Measurements from ENCODE around the gene GKN2. TPM values are rescaled to one million over a fixed set of nuclear protein-coding genes. Genes with fewer than 3 reads are reported as not detected.
A peak's percentile ranks its signal among the peaks of the same experiment; 100 is the strongest.
"Not testable (repeated sequence)": the region's sequence is repeated elsewhere in the genome, so short reads cannot be mapped to it uniquely, and the experiment has no call there.

Gene GKN2
- total RNA-seq, 2 experiments from 2014 or later = not detected

DNA sequence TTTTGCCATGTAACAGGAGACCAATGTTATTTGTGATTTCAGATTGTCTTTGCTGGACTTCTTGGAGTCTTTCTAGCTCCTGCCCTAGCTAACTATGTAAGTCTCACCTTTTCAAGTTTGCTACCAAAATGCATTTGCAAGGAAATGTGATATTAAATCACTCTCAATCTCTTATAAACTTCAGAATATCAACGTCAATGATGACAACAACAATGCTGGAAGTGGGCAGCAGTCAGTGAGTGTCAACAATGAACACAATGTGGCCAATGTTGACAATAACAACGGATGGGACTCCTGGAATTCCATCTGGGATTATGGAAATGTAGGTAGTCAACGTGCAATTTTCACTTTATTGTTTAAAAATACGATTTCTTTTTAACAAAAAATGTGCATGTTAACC lies 24.8 kb upstream of the GKN2 start:
- peaks cover 29% of the 10 kb centered on the region for H3K27me3 Mint-ChIP-seq (ENCODE audit: low read depth)
- CTCF ChIA-PET = no interaction called here

DNA sequence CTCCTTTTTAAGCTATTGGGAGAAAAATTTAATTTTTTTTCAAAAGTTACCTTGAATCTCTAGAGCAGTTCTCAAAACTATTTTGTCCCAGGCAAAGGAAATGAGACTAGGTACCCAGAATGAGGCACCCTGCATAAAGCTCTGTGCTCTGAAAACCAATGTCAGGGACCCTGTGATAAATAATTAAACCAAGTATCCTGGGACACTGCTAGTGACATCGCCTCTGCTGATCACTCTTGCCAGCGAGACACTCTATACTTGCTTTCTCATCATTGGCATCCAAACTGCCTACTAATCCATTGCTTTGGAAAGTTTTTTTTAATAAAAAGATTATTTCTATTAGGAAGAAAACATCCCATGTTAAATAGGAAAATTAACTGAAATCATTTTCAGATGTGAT lies 23.2 kb upstream of the GKN2 start:
- Mint-ChIP-seq H3K27ac (no peak overlapping the region), H3K9me3 (no peaks in the 10 kb centered on the region), H3K27me3 (ENCODE audit: low read depth) (peaks cover 22% of the 10 kb centered on the region), H3K36me3 (ENCODE audit: low read depth) (no peaks in the 10 kb centered on the region), H3K4me1 (ENCODE audit: low read depth) (no peaks in the 10 kb centered on the region), H3K4me3 (no peak overlapping the region)
- CTCF ChIA-PET = interaction anchor here (1.0 kb wide), 1 partner anchor 38 kb away, joined by 4 read pairs; no protein-coding TSS in a partner anchor
- intact Hi-C loops (cut with micrococcal nuclease) = no loop called here
- no peak for DNase-seq

More for the DNA sequence above, 24.8 kb upstream of the GKN2 start:
- Mint-ChIP-seq H3K9me3 (no peaks in the 10 kb centered on the region), H3K27ac (no peak overlapping the region), H3K36me3 (ENCODE audit: low read depth) (no peaks in the 10 kb centered on the region), H3K4me1 (ENCODE audit: low read depth) (no peaks in the 10 kb centered on the region), H3K4me3 (no peak overlapping the region)
- no peak for DNase-seq
- intact Hi-C loops (cut with micrococcal nuclease) = no loop called here

DNA sequence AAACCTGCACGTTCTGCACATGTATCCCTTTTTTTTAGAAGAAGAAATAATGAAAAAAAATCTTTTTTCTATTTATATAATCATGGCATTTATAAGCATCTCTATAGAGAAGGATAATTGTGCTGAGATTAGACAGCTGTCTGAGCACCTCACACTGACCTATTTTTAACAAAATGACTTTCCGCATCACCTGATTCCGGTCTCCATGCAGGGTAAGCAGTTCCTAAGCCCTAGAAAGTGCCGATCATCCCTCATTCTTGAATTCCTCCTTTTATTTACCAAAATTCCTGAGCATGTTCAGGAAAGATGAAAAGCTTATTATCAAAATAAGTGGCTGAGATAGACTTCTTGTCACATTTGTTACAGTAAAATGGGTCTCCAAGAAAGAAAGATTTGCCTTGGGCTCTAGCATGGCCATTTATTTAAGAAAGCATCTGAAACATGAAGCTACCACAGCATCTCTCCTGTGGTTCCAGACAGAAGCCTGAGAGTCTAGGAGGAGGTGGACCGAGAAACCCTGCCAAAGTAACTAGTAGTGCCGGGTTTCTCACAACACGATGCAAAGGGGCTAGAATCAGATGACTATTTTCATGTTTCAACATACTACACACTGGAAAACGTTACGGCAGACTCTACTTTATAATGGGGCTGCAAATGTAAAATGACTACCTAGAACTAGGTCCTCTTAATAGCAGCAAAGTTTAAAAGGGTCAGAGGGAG lies 22.4 kb upstream of the GKN2 start:
- intact Hi-C loops (cut with micrococcal nuclease) = no loop called here
- no peaks in the 10 kb centered on the region for H3K36me3 Mint-ChIP-seq (ENCODE audit: low read depth)
- H3K27me3 Mint-ChIP-seq (ENCODE audit: low read depth) = peaks cover 22% of the 10 kb centered on the region
- CTCF ChIA-PET = interaction anchor here (1.0 kb wide), 1 partner anchor 38 kb away, joined by 4 read pairs; no protein-coding TSS in a partner anchor
- DNase-seq = no peak
- H3K4me3 Mint-ChIP-seq = no peak overlapping the region
- no peak overlapping the region for H3K27ac Mint-ChIP-seq
- no peaks in the 10 kb centered on the region for H3K4me1 Mint-ChIP-seq (ENCODE audit: low read depth)
- H3K9me3 Mint-ChIP-seq = no peaks in the 10 kb centered on the region

GRCh38 chr2:68974251-68974650 lies 21.6 kb upstream of the GKN2 start, which contains the start of gene GKN1:
Gene GKN1 (plus strand): TSS chr2:68974636. CDS start chr2:68974678, 42 bp downstream.
- Mint-ChIP-seq H3K4me1 (ENCODE audit: low read depth) (no peaks in the 10 kb centered on the region), H3K4me3 (no peak within 1 kb of the TSS), H3K27ac (no peak within 1 kb of the TSS), H3K9me3 (no peaks in the 10 kb centered on the region), H3K27me3 (ENCODE audit: low read depth) (peaks cover 16% of the 10 kb centered on the region), H3K36me3 (ENCODE audit: low read depth) (no peaks in the 10 kb centered on the region)
- intact Hi-C loops (cut with micrococcal nuclease) = no loop called here
- no peak for DNase-seq
- CTCF ChIA-PET = no interaction called here

GRCh38 chr2:68971591-68972231 lies 19.0 kb upstream of the GKN2 start:
- intact Hi-C loops (cut with micrococcal nuclease) = no loop called here
- H3K27me3 Mint-ChIP-seq (ENCODE audit: low read depth) = peaks cover 3% of the 10 kb centered on the region
- no peak overlapping the region for H3K4me3 Mint-ChIP-seq
- CTCF ChIA-PET = no interaction called here
- no peak overlapping the region for H3K27ac Mint-ChIP-seq
- no peaks in the 10 kb centered on the region for H3K4me1 Mint-ChIP-seq (ENCODE audit: low read depth)
- DNase-seq = peak; percentile 8
- no peaks in the 10 kb centered on the region for H3K9me3 Mint-ChIP-seq
- no peaks in the 10 kb centered on the region for H3K36me3 Mint-ChIP-seq (ENCODE audit: low read depth)

GRCh38 chr2:68970566-68971265 lies 18.0 kb upstream of the GKN2 start:
- Mint-ChIP-seq H3K4me1 (ENCODE audit: low read depth) (no peaks in the 10 kb centered on the region), H3K4me3 (no peak overlapping the region), H3K27me3 (ENCODE audit: low read depth) (peaks cover 3% of the 10 kb centered on the region), H3K9me3 (no peaks in the 10 kb centered on the region), H3K36me3 (ENCODE audit: low read depth) (no peaks in the 10 kb centered on the region), H3K27ac (no peak overlapping the region)
- no peak for DNase-seq
- intact Hi-C loops (cut with micrococcal nuclease) = no loop called here
- CTCF ChIA-PET = no interaction called here

DNA sequence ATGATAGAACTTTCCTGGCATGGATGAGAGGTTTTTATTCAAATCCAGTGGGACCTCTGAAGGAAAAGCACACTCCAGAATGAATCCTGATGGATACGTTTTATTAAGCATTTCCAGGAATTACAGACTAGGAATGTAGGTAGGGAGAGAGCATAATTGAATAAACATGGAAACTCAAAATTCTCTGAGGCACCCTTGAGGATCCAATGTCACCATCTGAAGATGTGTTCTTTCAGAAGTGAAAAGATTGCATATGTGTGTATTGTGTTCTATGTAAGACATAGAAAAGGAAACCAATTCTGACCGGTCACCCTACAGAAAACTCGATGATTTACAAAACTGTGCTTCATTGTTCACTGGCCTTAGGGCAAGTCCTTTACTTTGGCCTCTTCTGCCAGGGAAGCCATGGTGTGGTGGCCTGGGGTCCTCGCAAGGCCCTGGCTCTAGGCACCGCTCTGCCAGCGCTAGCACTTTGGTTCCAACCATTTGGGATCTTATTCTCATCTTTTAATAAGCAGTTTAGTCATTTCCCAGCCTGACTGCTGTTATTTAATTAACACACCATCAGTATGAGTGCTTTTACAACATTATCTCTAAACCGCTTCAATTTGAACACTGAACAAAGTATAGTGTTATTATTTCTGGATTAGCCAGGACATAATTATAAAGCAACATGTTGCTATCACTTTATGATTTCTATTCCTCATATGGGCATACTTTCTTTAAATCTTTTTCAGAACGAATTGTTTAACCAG lies 17.2 kb upstream of the GKN2 start:
- no peak for DNase-seq
- CTCF ChIA-PET = no interaction called here
- Mint-ChIP-seq H3K4me1 (ENCODE audit: low read depth) (no peaks in the 10 kb centered on the region), H3K27ac (no peak overlapping the region), H3K9me3 (no peaks in the 10 kb centered on the region), H3K4me3 (no peak overlapping the region), H3K36me3 (ENCODE audit: low read depth) (no peaks in the 10 kb centered on the region), H3K27me3 (ENCODE audit: low read depth) (peaks cover 4% of the 10 kb centered on the region)
- intact Hi-C loops (cut with micrococcal nuclease) = no loop called here

GRCh38 chr2:68968221-68968620 lies 15.5 kb upstream of the GKN2 start:
- Mint-ChIP-seq H3K36me3 (ENCODE audit: low read depth) (no peaks in the 10 kb centered on the region), H3K4me3 (no peak overlapping the region), H3K9me3 (no peaks in the 10 kb centered on the region), H3K27ac (no peak overlapping the region), H3K4me1 (ENCODE audit: low read depth) (no peaks in the 10 kb centered on the region), H3K27me3 (ENCODE audit: low read depth) (peaks cover 7% of the 10 kb centered on the region)
- no peak for DNase-seq
- intact Hi-C loops (cut with micrococcal nuclease) = no loop called here
- CTCF ChIA-PET = interaction anchor here (1.0 to 1.2 kb wide), 2 partner anchors 24 to 25 kb away, joined by 3 read pairs; no protein-coding TSS in a partner anchor

GRCh38 chr2:68964282-68964681 lies 11.6 kb upstream of the GKN2 start:
- Mint-ChIP-seq H3K36me3 (ENCODE audit: low read depth) (no peaks in the 10 kb centered on the region), H3K9me3 (no peaks in the 10 kb centered on the region), H3K27ac (no peak overlapping the region), H3K4me1 (ENCODE audit: low read depth) (no peaks in the 10 kb centered on the region), H3K4me3 (no peak overlapping the region), H3K27me3 (ENCODE audit: low read depth) (peaks cover 7% of the 10 kb centered on the region)
- CTCF ChIA-PET = no interaction called here
- no peak for DNase-seq
- intact Hi-C loops (cut with micrococcal nuclease) = no loop called here

DNA sequence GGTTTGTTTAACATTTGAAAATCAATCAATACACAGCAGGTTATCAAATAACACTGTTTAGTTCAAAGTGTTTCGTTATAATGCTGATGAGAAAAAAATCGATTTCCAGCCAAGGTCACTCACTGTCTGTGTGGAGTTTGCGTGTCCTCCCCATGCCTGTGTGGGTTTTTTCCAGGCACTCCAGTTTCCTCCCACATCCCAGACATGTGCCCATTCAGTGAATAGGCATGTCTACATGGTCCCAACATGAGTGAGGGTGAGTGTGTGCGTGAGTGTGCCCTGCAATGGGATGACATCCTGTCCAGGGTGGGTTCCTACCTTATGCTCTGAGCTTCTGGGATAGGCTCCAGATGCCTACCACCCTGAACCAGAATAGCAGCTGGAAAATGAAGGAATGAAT lies 8.7 kb upstream of the GKN2 start:
- Mint-ChIP-seq H3K27me3 (ENCODE audit: low read depth) (peaks cover 11% of the 10 kb centered on the region), H3K4me1 (ENCODE audit: low read depth) (no peaks in the 10 kb centered on the region), H3K27ac (no peak overlapping the region), H3K36me3 (ENCODE audit: low read depth) (no peaks in the 10 kb centered on the region), H3K9me3 (no peaks in the 10 kb centered on the region), H3K4me3 (no peak overlapping the region)
- CTCF ChIA-PET = interaction anchor here (0.6 to 0.8 kb wide), 3 partner anchors 8 to 765 kb away, joined by 3 to 10 read pairs (median 5); no protein-coding TSS in a partner anchor
- intact Hi-C loops (cut with micrococcal nuclease) = no loop called here
- no peak for DNase-seq

DNA sequence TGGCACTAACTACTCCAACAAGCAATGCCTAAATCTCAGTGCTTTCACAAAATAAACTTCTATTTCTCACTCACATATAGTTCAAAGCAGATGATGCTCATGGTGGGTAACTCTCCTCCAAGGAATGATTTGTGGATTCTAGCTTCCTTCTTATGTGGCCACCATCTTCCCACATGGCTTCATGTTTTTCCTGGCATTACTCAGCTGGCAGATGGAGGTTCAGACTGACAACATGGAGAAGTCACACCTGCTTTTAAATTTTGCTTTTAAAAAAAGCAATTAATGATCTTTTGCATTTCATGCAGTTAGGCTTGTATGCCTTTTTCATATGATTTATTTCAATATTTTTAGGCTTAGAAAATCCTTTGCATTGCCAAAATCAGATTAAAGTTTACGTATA lies 6.3 kb upstream of the GKN2 start:
- H3K36me3 Mint-ChIP-seq (ENCODE audit: low read depth) = no peaks in the 10 kb centered on the region
- H3K4me1 Mint-ChIP-seq (ENCODE audit: low read depth) = no peaks in the 10 kb centered on the region
- CTCF ChIA-PET = interaction anchor here (0.7 kb wide), 1 partner anchor 454 kb away, joined by 3 read pairs; no protein-coding TSS in a partner anchor
- no peaks in the 10 kb centered on the region for H3K9me3 Mint-ChIP-seq
- H3K4me3 Mint-ChIP-seq = no peak overlapping the region
- intact Hi-C loops (cut with micrococcal nuclease) = no loop called here
- no peak overlapping the region for H3K27ac Mint-ChIP-seq
- H3K27me3 Mint-ChIP-seq (ENCODE audit: low read depth) = peaks cover 8% of the 10 kb centered on the region
- DNase-seq = no peak

GRCh38 chr2:68955432-68955831 lies 2.7 kb upstream of the GKN2 start:
- DNase-seq; H3K27ac Mint-ChIP-seq; H3K4me1 Mint-ChIP-seq (ENCODE audit: low read depth); intact Hi-C loops (cut with micrococcal nuclease); H3K4me3 Mint-ChIP-seq; H3K36me3 Mint-ChIP-seq (ENCODE audit: low read depth); H3K27me3 Mint-ChIP-seq (ENCODE audit: low read depth); H3K9me3 Mint-ChIP-seq: not testable (repeated sequence)
- CTCF ChIA-PET = interaction anchor here (3.5 kb wide), 1 partner anchor 12 kb away, joined by 16 read pairs; no protein-coding TSS in a partner anchor

All from activated naive CD4-positive, alpha-beta T cell treated with anti-CD3 and anti-CD28 coated beads for 36 hours (primary cell).